OCI-LY3 (cell line): ENCODE measurements around the gene TTC14.

ENCODE experiments used
- CTCF ChIP-seq: fragments of 200-600, 300-600 bp; sonication (generic); IDR thresholded peaks from 2 replicates; pipeline ENCODE4 v1.5.1; 2014; ENCODE audit warnings: antibody characterized with exemption, low read length, low read depth
- EZH2phosphoT487 ChIP-seq: fragments of 200-600 bp; shearing (Covaris generic); IDR thresholded peaks from 2 replicates; pipeline ENCODE4 v1.6.1; 2018; ENCODE audit warnings: antibody characterized with exemption, mixed run types, low read depth

DNA sequence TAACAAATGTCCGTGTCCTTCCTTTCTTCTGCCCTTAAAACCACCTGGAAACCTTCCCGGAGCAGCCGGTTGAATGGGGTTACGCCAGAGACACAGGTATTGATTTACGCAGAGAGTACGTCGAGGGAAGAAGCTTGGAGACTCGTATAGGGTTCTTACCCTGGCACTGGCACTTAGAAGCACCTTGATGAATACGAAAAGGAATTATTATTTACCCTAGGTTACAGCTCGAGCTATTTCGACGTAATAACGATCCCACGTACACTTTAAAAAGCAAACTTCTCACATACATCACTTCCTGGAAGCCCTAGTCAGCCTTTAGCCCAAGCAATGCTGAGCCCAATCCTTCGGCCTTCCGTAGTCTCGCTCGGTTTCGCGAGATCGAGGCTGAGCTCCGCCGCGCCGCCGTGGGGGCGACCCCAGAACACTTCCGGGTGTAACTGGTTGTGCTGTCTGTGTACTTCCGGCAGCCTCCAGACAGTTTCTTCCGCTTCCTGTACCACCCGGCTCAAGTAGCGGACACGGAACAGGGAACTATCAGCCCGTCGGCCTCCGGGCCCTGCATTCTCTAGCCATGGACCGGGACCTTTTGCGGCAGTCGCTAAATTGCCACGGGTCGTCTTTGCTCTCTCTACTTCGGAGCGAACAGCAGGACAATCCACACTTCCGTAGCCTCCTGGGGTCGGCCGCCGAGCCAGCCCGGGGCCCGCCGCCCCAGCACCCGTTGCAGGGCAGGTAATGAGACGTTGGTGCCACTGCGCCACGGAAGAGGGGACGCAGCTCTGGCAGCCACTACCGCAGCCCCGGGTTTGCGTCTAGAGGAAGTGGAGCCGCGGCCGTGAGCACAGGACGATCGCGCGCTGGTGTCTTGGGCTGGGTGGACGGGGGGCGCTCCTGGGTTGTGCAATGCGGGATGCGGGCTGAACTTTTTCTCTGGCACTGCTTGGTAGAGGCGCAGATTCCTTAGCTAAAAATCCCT, at the start of gene TTC14:
- TF ChIP-seq CTCF = peak; percentile 38
- no peak for TF ChIP-seq EZH2phosphoT487
